Measurements from ENCODE around the gene SELP. TPM values are rescaled to one million over a fixed set of nuclear protein-coding genes. Genes with fewer than 3 reads are reported as not detected.
A peak's percentile ranks its signal among the peaks of the same experiment; 100 is the strongest.

The SELP gene
- total and polyA plus RNA-seq, 9 donors = 0.67 to 2.0 (median 1.1) TPM

GRCh38 chr1:169577981-169578738 lies 51.8 kb downstream of the SELP start:
- H3K27ac ChIP-seq (ENCODE audit: low read length) = no peak overlapping the region
- H3K27me3 ChIP-seq (ENCODE audit: control insufficient read depth, insufficient read depth, low read length) = no peaks in the 10 kb centered on the region
- no peaks in the 10 kb centered on the region for H3K4me1 ChIP-seq (ENCODE audit: control insufficient read depth, insufficient read depth, low read length)
- no peaks in the 10 kb centered on the region for H3K9me3 ChIP-seq (replicated peaks; ENCODE audit: control insufficient read depth, low read depth, low read length)
- no peak overlapping the region for H3K4me3 ChIP-seq (ENCODE audit: low read length)
- H3K36me3 ChIP-seq (ENCODE audit: control insufficient read depth, insufficient read depth, low read length) = no peaks in the 10 kb centered on the region
- 71% methylated on average over 1 of the region's 5 CpGs for WGBS (ENCODE audit: insufficient coverage)
- DNase-seq = no peak

DNA sequence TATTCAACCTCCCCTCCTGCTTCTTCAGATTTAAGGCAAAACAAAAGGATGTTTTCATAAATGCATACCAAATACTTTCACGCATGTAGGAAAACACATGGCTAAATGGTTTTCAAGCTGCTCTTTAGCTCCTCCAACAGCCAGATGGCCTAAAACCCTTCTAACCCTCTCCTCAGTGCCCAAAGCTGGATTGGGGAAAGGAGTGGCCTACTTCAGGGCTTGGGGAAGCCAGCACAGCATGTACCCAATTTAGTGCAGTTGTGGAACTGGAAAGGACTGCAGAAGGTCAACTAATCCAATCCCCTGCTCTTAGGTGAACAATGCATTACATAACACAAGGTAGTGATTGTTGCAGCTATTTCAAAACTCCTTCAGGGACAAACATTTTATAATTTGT lies 53.0 kb downstream of the SELP start:
- Histone ChIP-seq H3K4me1 (ENCODE audit: control insufficient read depth, insufficient read depth, low read length) (no peaks in the 10 kb centered on the region), H3K4me3 (ENCODE audit: low read length) (no peak overlapping the region), H3K27ac (ENCODE audit: low read length) (no peak overlapping the region), H3K9me3 (replicated peaks; ENCODE audit: control insufficient read depth, low read depth, low read length) (no peaks in the 10 kb centered on the region), H3K36me3 (ENCODE audit: control insufficient read depth, insufficient read depth, low read length) (no peaks in the 10 kb centered on the region), H3K27me3 (ENCODE audit: control insufficient read depth, insufficient read depth, low read length) (no peaks in the 10 kb centered on the region)
- DNase-seq = no peak
- no CpG with 5 or more reads among the region's 1 CpG for WGBS (ENCODE audit: insufficient coverage)

- Histone ChIP-seq H3K36me3 (ENCODE audit: control insufficient read depth, insufficient read depth, low read length) (no peaks in the 10 kb centered on the region), H3K4me3 (ENCODE audit: low read length) (no peak overlapping the region), H3K27me3 (ENCODE audit: control insufficient read depth, insufficient read depth, low read length) (no peaks in the 10 kb centered on the region), H3K9me3 (replicated peaks; ENCODE audit: control insufficient read depth, low read depth, low read length) (no peaks in the 10 kb centered on the region), H3K4me1 (ENCODE audit: control insufficient read depth, insufficient read depth, low read length) (no peaks in the 10 kb centered on the region), H3K27ac (ENCODE audit: low read length) (no peak overlapping the region)
- WGBS (ENCODE audit: insufficient coverage) = 48% methylated on average over 2 of the region's 5 CpGs
- no peak for DNase-seq
Measured at GRCh38 chr1:169576241-169576934, 53.5 kb downstream of the SELP start.

GRCh38 chr1:169574336-169574735 lies 55.6 kb downstream of the SELP start:
- peak; percentile 4 for DNase-seq
- H3K27me3 ChIP-seq (ENCODE audit: control insufficient read depth, insufficient read depth, low read length) = no peaks in the 10 kb centered on the region
- H3K36me3 ChIP-seq (ENCODE audit: control insufficient read depth, insufficient read depth, low read length) = no peaks in the 10 kb centered on the region
- no peaks in the 10 kb centered on the region for H3K4me1 ChIP-seq (ENCODE audit: control insufficient read depth, insufficient read depth, low read length)
- H3K27ac ChIP-seq (ENCODE audit: low read length) = no peak overlapping the region
- WGBS (ENCODE audit: insufficient coverage) = no CpG with 5 or more reads among the region's 4 CpGs
- H3K4me3 ChIP-seq (ENCODE audit: low read length) = no peak overlapping the region
- H3K9me3 ChIP-seq (replicated peaks; ENCODE audit: control insufficient read depth, low read depth, low read length) = no peaks in the 10 kb centered on the region

DNA sequence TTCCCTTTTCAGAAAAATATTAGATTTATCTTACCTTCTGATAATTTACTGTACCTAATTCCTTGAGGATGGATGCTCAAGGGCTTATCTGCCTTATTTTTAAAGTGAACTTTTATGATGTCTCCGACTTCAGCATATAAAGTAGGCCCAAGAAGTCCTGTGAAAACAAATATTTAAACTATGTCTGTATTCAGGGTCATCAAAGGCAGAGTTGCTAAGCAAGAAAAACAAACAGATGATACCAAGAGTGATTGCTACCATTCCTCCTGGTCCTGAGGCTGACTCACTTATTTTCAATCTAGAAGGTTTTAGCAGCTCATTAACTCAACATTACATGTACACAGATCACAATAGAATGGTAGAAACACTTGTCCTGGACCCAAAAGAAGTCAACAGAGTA lies 57.7 kb downstream of the SELP start:
- WGBS (ENCODE audit: insufficient coverage) = no CpG with 5 or more reads among the region's 1 CpG

GRCh38 chr1:169571450-169571849 lies 58.5 kb downstream of the SELP start:
- H3K4me1 ChIP-seq (ENCODE audit: control insufficient read depth, insufficient read depth, low read length) = no peaks in the 10 kb centered on the region
- no peak overlapping the region for H3K4me3 ChIP-seq (ENCODE audit: low read length)
- H3K9me3 ChIP-seq (replicated peaks; ENCODE audit: control insufficient read depth, low read depth, low read length) = no peaks in the 10 kb centered on the region
- 100% methylated on average over 2 of the region's 3 CpGs for WGBS (ENCODE audit: insufficient coverage)
- H3K27me3 ChIP-seq (ENCODE audit: control insufficient read depth, insufficient read depth, low read length) = no peaks in the 10 kb centered on the region
- H3K36me3 ChIP-seq (ENCODE audit: control insufficient read depth, insufficient read depth, low read length) = no peaks in the 10 kb centered on the region
- H3K27ac ChIP-seq (ENCODE audit: low read length) = no peak overlapping the region
- DNase-seq = no peak

More for the DNA sequence above, 57.7 kb downstream of the SELP start:
- H3K36me3 ChIP-seq (ENCODE audit: control insufficient read depth, insufficient read depth, low read length) = no peaks in the 10 kb centered on the region
- H3K27ac ChIP-seq (ENCODE audit: low read length) = no peak overlapping the region
- H3K4me3 ChIP-seq (ENCODE audit: low read length) = no peak overlapping the region
- H3K4me1 ChIP-seq (ENCODE audit: control insufficient read depth, insufficient read depth, low read length) = no peaks in the 10 kb centered on the region
- no peaks in the 10 kb centered on the region for H3K9me3 ChIP-seq (replicated peaks; ENCODE audit: control insufficient read depth, low read depth, low read length)
- H3K27me3 ChIP-seq (ENCODE audit: control insufficient read depth, insufficient read depth, low read length) = no peaks in the 10 kb centered on the region
- peak; percentile 23 for DNase-seq

GRCh38 chr1:169570172-169570574 lies 59.8 kb downstream of the SELP start:
- Histone ChIP-seq H3K36me3 (ENCODE audit: control insufficient read depth, insufficient read depth, low read length) (no peaks in the 10 kb centered on the region), H3K27ac (ENCODE audit: low read length) (no peak overlapping the region), H3K9me3 (replicated peaks; ENCODE audit: control insufficient read depth, low read depth, low read length) (no peaks in the 10 kb centered on the region), H3K4me3 (ENCODE audit: low read length) (no peak overlapping the region), H3K27me3 (ENCODE audit: control insufficient read depth, insufficient read depth, low read length) (no peaks in the 10 kb centered on the region), H3K4me1 (ENCODE audit: control insufficient read depth, insufficient read depth, low read length) (no peaks in the 10 kb centered on the region)
- DNase-seq = no peak
- WGBS (ENCODE audit: insufficient coverage) = no CpG with 5 or more reads among the region's 1 CpG

GRCh38 chr1:169568497-169568896 lies 61.4 kb downstream of the SELP start:
- H3K9me3 ChIP-seq (replicated peaks; ENCODE audit: control insufficient read depth, low read depth, low read length) = peaks cover 2% of the 10 kb centered on the region
- no peaks in the 10 kb centered on the region for H3K36me3 ChIP-seq (ENCODE audit: control insufficient read depth, insufficient read depth, low read length)
- no peak overlapping the region for H3K4me3 ChIP-seq (ENCODE audit: low read length)
- H3K27ac ChIP-seq (ENCODE audit: low read length) = no peak overlapping the region
- no CpG with 5 or more reads among the region's 1 CpG for WGBS (ENCODE audit: insufficient coverage)
- H3K27me3 ChIP-seq (ENCODE audit: control insufficient read depth, insufficient read depth, low read length) = no peaks in the 10 kb centered on the region
- DNase-seq = no peak
- H3K4me1 ChIP-seq (ENCODE audit: control insufficient read depth, insufficient read depth, low read length) = no peaks in the 10 kb centered on the region

GRCh38 chr1:169565335-169566271 lies 64.3 kb downstream of the SELP start:
- H3K36me3 ChIP-seq (ENCODE audit: control insufficient read depth, insufficient read depth, low read length) = no peaks in the 10 kb centered on the region
- no CpG with 5 or more reads among the region's 3 CpGs for WGBS (ENCODE audit: insufficient coverage)
- H3K27ac ChIP-seq (ENCODE audit: low read length) = no peak overlapping the region
- H3K27me3 ChIP-seq (ENCODE audit: control insufficient read depth, insufficient read depth, low read length) = no peaks in the 10 kb centered on the region
- no peak for DNase-seq
- no peak overlapping the region for H3K4me3 ChIP-seq (ENCODE audit: low read length)
- no peaks in the 10 kb centered on the region for H3K4me1 ChIP-seq (ENCODE audit: control insufficient read depth, insufficient read depth, low read length)
- peaks cover 2% of the 10 kb centered on the region for H3K9me3 ChIP-seq (replicated peaks; ENCODE audit: control insufficient read depth, low read depth, low read length)

GRCh38 chr1:169563650-169564049 lies 66.3 kb downstream of the SELP start:
- Histone ChIP-seq H3K27ac (ENCODE audit: low read length) (no peak overlapping the region), H3K9me3 (replicated peaks; ENCODE audit: control insufficient read depth, low read depth, low read length) (peaks cover 2% of the 10 kb centered on the region), H3K4me3 (ENCODE audit: low read length) (no peak overlapping the region), H3K36me3 (ENCODE audit: control insufficient read depth, insufficient read depth, low read length) (no peaks in the 10 kb centered on the region), H3K27me3 (ENCODE audit: control insufficient read depth, insufficient read depth, low read length) (no peaks in the 10 kb centered on the region), H3K4me1 (ENCODE audit: control insufficient read depth, insufficient read depth, low read length) (no peaks in the 10 kb centered on the region)
- DNase-seq = no peak

Data from muscle of leg (tissue), 11 donors.